ENCODE measurements around the gene ZNF438.

The ZNF438 gene

DNA sequence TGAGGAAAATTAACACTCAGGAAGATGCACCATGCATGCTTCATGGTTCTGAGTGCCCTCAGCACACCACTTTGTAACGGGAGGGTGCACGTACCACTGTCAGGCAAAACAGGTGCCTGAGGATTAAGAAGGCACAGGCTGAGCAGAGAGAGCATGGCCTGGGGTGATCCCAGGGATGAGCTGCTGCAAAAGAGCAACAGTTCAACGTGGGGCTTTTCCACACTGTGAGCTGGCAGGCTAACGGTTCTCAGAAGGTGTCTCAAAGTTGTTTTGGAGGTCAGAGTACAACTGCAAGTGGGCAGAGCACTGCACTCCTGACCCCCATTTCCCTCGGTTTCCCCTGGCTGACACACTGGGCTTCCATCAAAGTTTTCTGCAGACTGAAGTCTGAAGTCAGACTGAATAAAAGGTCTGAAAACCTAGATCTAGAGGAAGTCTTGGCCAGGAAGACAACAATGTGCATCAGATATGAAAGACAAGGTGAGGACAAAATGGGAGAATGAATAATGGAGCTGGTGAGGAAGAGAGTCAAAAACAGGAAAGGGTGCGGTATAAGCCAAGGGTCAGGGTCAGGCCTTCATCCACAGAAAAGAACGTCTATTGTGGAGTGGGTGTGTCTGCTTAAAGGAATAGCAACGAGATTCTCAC, 20.5 kb downstream of the ZNF438 start:
- no peak for DNase-seq

- no peak for DNase-seq
Observed at GRCh38 chr10:31010062-31010461, 21.6 kb downstream of the ZNF438 start.

DNA sequence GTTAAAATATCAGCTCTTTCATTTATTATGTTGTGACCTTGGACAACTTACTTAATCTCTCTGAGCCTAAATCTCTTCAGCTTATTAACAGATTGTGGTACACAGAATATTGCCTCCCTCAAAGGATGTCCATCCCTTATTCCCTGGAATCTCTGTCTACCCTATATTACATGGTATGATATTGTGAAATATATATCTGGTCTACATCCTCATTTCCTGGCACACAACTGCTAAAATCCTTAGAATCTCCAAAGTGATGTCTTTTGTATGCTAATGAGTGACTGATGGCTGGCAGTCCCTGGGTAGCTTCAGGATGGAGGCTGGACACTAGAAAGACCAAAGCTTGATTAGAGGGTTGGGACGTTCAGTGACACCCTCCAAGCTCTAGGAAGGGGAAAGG, 25.8 kb downstream of the ZNF438 start:
- no peak for DNase-seq

DNA sequence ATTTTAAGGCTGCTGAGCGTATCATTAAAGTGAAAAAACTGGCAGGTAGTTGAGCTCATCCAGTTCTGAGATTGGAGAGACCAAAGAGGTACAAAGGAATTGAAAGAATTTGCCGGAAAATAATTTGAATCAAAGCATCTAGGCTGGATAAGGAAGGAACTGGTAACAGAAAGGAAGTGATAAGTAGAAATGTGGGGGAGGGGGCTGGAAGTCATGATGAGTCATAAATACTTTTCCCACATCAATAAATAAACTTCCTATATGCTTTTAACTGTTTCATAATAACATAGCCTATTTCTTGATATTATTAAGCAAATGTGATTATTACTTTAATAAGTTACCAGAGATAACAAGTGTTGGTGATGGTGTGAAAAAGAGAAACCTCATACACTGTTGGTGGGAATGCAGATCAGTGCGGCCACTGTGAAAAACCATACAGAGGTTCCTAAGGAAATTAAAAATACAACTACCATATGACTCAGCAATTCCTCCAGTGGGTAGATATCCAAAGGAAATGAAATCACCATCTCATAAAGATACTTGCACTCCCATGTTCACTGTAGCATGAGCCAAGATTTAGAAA, 27.0 kb downstream of the ZNF438 start:
- no peak for DNase-seq

GRCh38 chr10:31001740-31002139, 29.9 kb downstream of the ZNF438 start:
- no peak for DNase-seq

DNA sequence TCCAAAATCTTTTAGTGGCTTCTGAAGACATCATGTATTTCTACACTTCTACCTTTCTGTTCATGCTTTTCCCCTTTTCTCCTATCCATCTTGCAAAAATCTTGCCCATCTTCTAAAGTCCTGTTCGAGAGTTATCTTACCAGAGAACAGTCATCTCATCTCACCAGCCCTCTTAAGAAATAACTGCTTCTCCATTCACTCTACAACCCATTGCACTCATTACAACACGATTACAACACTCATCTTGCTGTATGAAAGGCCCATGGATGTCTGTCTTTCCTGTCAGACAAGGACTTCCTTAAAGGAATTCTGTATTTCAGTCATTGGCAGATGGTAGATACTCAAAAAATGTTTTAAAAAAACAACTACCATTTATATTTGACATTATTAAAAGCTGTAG, 30.8 kb downstream of the ZNF438 start:
- DNase-seq = no peak

- DNase-seq = no peak
Observed at GRCh38 chr10:31000071-31000782, 31.4 kb downstream of the ZNF438 start.

- DNase-seq = no peak
Observed at GRCh38 chr10:30999070-30999712, 32.5 kb downstream of the ZNF438 start.

DNA sequence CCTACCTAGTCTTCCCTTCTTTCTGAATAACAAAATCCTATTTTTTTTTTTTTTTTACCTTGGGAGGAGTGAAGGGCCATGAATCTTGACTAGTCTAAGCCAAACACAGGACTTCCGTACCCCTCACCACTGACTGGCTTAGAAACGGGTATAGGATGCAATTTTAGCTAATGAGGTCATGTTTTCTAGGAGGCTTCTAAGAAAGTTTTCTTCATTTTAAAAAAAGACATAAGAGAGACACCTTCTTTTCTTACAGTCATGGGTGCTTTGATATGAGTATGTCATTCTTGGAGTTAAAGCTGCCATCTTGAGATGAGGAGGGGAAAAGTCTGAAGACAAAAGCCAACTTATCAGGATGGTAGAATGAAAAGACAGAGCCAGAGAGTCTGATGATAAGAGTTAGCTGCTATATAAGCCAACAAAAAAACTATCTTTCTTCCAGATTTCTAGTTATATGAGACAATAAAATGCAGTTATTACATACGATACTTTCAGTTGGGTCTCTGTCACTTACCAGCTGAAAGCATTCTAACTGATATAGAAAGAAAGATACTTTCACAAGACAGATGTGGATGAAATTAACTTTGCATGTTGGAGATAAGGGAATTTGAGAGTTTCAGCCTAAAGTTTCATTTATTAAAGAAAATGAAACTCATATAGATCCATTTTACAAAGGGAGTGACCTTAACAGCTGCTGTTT, 34.0 kb downstream of the ZNF438 start:
- DNase-seq = no peak

DNA sequence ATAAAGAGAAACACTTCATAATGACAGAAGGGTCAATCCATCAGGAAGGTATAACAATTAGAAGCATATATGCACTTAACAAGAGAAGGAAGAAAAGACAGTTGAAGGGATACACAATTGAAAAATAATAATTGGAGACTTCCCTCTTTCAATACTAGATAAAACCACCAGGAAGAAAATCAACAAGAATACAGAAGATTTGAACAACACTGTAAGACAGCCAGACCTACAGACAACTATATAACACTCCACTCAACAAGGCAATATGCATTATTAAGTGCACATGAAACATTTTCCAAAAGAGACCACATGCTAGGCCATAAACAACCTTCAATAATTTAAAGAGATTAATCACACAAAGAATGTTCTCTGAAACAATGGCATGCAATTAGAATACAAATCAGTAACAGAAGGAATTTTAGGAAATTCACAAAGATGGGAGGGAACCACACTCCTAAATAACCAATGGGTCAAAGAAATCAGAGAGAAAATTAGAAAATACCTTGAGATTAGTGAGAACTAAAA, 35.1 kb downstream of the ZNF438 start:
- no peak for DNase-seq

- DNase-seq = no peak
Observed at GRCh38 chr10:30995081-30995770, 36.4 kb downstream of the ZNF438 start.

GRCh38 chr10:30993155-30993554, 38.5 kb downstream of the ZNF438 start:
- DNase-seq = no peak

GRCh38 chr10:30992681-30993080, 39.0 kb downstream of the ZNF438 start:
- DNase-seq = no peak

GRCh38 chr10:30991647-30992011, 40.0 kb downstream of the ZNF438 start:
- DNase-seq = no peak

GRCh38 chr10:30990971-30991646, 40.6 kb downstream of the ZNF438 start:
- DNase-seq = no peak

DNA sequence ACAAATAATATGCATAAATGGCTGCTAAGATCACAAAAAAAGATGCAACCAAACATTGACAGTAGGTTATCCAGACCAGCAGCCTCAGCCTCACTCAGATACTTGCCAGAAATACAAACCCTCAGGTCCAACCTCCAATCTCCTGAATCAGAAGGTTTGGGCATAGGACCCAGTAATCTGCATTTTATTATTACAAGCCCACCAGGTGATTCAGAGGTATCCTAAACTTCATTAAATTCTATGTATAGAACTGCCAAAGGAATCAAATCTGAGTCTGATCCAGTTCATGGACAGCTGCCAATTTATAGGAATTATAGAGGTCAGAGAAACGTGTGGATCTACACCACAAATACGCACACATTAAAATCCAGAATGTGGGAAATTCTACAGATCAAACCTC, 41.3 kb downstream of the ZNF438 start:
- no peak for DNase-seq

- no peak for DNase-seq
Observed at GRCh38 chr10:30988831-30989435, 42.7 kb downstream of the ZNF438 start.

- no peak for DNase-seq
Observed at GRCh38 chr10:30987463-30987862, 44.2 kb downstream of the ZNF438 start.

GRCh38 chr10:30986053-30986555, 45.6 kb downstream of the ZNF438 start:
- DNase-seq = no peak

DNA sequence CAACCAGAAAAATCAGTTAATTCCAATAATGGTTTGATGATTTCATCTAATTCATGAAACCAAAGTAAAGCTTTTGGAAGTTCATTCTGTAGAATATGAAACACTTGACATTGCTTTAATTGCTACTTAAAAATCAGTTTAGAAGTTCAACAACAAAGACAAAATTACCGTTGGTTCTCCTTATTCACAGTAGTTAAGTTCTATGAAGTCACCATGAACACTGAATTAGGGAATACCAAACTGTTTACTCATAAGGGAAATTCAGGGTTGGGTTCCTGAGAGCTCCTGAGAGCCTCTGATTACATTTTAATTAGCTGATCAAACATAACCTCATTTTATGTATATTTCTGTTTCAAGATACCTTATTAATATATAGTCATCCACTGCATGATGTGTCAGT, 46.2 kb downstream of the ZNF438 start:
- DNase-seq = no peak

All from activated CD4-positive, CD25-positive, alpha-beta regulatory T cell (primary cell).